Right renal pelvis (tissue), 4 donors: Measurements from ENCODE around the gene STARD10. TPM values are rescaled to one million over a fixed set of nuclear protein-coding genes. Genes with fewer than 3 reads are reported as not detected.

Experiments used
- DNase-seq, 4 donors: peaks; one replicate each; pipeline ENCODE4 v3.0.0-alpha.2; 2013; ENCODE audit warnings: low read depth in 4 of 4, low spot score in 3 of 4, missing footprints in 1 of 4
- polyA plus RNA-seq, 4 donors: library from polyadenylated mRNA; unstranded; fragments of 120-200 nt; gene quantifications; one replicate each; pipeline ENCODE4 v1.2.1, GENCODE V29; 2013; ENCODE audit not compliant: insufficient read length in 4 of 4

Gene STARD10
- polyA plus RNA-seq, 4 donors: 69.5 to 92.6 (median 79.9) TPM

- DNase-seq: no peak
Observed at GRCh38 chr11:72712841-72713240, 81.0 kb downstream of the STARD10 start.

- DNase-seq: no peak
Observed at GRCh38 chr11:72712168-72712751, 81.6 kb downstream of the STARD10 start.

GRCh38 chr11:72711141-72711540 lies 82.7 kb downstream of the STARD10 start:
- no peak for DNase-seq

DNA sequence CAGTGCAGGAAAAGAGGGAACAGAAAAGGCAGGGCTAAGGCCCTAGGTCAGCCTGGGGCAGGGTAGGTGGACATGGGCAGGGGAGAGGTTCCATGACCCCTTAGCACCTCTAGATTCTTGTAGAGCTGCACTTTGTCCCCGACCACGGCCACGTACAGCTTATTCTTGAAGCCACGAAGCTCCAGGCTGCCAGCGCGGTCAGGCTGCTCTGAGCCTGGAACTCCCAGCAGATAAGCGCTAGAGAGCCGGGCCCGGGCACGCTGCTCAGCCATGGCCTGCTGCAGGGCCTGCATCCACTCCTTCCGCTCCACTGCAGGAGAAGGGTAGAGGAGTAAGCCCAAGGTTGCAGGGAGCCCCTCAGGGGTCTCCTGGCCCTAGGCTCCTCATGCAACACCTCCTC lies 83.6 kb downstream of the STARD10 start:
- no peak for DNase-seq

GRCh38 chr11:72709478-72710238 lies 84.2 kb downstream of the STARD10 start:
- no peak for DNase-seq

GRCh38 chr11:72707032-72707431 lies 86.8 kb downstream of the STARD10 start:
- DNase-seq: no peak

GRCh38 chr11:72706579-72706978 lies 87.3 kb downstream of the STARD10 start:
- DNase-seq: no peak

GRCh38 chr11:72705442-72706365 lies 88.1 kb downstream of the STARD10 start:
- DNase-seq: no peak

DNA sequence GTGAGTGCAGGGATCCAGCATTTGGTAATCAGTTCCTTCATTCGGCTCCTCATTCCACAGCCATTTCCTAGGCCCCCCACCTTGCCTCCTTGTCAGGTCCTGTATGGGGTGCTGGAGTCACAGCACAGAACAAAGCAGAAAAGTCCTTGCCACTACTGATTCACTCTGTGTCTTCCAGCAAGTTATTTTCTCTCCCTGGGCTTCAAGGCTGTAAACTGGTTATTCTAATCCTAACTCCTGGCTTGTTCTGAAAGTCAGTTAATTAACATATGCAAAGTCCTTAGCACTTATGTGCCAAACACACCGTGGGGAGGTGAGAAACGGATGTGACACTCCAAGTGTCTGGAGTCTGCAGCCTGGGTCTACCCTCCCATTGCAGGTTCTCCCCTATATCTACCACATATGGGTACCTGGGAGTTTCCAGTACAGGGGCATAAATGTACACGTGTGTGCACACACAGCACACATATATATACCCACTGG lies 89.0 kb downstream of the STARD10 start:
- no peak for DNase-seq

Other genes starting within 250 kb of the STARD10 start
- gene PDE2A, start 119.6 kb downstream of the STARD10 start, polyA plus RNA-seq: 10 to 100 TPM; 15.1 to 16.2 (median 15.9) TPM
- 10 to 100 TPM; 62.1 to 85.6 (median 65.4) TPM for gene ARAP1, start 41.6 kb downstream of the STARD10 start, polyA plus RNA-seq
- gene ATG16L2, start 20.4 kb upstream of the STARD10 start, polyA plus RNA-seq: 10 to 100 TPM; 26.6 to 31.3 (median 28.6) TPM